ENCODE data around the gene LRRC46.

The LRRC46 gene

DNA sequence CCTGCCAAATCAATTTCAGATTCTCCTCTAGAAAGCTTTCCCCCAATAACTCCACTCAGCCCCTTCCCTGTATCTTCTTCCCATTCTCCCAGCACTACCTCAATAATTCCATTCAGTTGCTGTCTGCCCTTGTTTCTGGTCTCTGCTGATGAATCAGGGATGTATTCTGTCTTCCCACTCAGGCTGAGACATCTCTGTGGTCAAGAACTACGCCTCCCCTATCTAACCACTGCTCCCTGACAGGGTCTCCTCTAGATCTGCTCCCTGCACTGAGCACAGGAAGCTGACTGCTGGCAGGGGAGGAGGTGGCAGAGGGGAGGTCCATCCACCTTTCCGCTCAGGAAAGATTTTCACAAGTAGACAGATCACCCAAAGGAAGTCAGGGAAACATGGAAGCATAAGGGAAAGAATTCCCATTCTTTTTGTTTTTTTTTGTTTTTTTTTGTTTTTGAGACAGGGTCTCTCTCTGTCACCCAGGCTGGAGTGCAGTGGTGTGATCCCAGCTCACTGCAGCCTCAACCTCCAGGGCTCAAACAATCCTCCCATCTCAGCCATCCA is 47.6 kb downstream of the LRRC46 start:
- no peak for DNase-seq

DNA sequence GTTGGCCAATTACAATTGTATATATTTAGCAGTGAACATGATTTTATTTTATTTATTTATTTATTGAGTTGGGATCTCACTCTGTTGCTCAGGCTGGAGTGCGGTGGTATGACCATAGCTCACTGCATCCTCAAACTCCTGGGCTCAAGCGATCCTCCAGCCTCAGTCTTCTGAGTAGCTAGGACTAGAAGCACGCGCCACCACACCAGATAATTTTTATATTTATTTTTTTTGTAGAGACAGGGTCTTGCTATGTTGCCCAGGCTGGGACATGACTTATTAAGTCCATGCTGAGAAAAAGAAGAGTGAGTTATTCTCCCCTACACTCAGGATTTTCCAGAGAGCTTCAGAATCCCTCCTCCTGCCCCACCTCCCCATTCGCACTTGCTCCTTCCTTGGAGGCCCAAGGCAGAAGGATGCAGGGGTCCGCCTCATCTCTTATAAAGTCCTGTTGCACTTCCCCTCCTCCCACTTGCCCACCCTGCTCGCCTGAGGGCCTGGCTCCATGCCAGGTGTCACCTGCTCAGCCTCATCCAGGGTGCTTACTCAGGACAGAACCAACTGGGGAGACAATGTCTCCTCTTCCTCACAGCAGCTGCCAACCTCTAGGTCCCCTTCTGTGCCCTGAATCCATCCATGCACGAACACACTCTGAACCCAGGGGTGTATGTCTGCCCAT is 48.4 kb downstream of the LRRC46 start:
- DNase-seq, result no peak

DNA sequence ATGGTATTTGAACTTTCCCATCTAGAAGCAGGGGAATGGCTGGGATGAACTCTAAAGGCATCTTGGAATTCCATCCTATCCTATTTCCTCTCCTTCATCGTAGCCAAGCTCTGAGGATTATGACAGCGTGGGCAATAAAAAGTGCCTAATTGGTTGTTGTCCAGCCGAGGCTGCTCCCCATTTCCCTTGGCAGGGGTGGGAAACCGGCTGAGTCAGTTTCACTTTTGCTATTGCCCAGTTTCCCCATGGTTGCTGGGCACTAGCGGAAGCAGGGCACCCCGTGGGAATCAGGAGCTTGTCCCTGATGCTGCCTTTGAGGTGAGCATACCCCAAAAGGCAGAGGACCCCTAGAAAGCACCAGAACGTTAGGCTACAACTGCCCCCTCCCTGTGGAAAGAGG is 50.8 kb downstream of the LRRC46 start:
- no peak for DNase-seq

DNA sequence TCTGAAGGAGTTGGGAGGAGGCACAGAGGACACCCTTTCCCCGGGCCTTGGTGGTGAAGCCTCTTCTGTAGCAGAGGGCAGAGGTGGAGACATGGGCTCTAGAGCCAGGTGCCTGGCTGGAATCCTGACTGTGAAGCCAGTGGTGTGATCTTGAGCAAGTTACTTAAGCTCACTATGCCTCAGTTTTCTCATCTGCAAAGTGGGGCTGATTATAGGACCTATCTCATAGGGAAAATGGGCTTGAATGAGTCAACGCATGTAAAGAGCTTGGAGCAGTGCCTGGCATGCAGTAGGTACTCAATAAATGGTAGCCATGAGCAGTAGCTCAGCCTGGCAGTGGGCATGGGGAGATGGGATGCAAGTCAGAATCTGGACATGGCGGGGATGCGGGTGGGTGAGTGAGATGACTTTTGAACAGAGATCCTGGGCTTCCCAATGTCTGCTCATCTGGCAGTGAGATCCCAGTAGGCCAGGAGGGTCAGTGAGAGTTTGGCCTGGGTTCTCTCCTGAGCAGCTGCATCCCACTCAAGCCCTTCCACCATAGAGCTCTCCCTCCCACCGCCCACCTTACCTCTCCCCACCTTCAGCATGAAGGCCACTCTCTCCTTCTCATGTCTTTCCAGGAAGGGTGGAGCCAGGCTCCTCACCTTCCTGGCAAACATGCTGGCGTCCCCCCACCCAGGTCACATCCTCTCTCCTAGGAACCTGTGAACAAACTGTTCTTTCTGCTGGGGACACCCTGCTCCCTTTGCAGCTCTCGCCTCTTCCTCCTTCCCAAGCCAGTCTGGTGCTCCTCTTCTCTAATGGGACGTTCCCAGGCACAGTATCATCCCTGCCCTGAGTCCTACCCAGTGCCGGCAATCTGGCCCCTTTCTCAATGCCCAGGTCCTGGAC is 51.5 kb downstream of the LRRC46 start:
- no peak for DNase-seq

DNA sequence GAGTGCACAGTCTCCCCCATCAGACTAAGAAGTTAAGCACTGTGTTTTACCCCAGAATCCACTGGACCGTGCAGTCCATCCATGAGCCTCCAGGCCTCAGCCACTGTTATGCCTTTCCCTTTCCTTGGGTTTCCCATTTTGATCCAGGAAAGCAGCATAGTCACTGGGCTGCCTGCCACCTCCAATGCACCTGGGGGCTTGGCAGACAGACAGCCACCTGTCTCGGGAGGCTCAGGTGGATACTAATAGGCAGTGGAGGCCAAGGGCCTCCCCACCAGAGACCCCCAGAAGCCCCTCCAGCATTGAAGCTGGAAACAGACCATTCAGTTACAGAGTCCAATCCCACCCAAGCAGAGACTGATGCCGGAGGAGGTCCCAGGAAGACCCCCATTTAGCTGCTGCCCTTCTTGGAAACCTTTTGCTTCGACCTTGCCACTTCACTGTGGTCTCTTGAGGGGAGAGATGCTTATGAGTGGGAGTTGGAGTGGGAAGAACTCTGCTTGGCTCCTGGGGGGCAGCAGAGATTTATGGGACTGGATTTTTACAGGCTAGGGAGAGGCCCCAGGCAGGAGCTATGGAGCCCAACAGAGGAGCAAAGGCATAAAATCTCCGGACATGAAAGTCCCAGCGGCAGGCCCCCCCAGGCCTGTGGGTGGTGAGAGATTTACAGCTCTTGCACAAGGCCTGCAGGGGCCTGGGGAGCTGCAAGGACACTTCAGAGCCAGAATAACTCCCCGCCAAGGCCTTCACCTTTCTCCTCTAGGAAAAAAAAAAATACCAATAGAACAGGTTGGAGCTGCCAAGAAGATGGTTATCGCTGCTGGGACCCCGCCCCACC is 52.3 kb downstream of the LRRC46 start:
- no peak for DNase-seq

DNA sequence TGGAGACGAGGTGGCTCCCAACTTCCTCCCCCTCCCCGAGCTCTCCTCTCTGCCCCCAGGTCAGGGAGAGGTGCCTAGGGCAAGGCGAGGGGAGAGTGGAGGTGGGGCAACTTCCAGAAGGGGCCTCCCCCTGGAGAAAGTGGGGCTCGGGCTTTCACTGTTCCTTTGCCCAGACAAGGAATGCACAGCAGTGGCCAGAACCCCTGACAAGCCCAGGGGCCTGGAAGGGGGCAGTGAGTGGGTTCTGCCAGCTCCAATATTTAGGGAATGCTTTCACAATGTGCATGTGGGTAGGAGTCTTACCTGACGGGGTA is 52.9 kb downstream of the LRRC46 start:
- DNase-seq, result no peak

DNA sequence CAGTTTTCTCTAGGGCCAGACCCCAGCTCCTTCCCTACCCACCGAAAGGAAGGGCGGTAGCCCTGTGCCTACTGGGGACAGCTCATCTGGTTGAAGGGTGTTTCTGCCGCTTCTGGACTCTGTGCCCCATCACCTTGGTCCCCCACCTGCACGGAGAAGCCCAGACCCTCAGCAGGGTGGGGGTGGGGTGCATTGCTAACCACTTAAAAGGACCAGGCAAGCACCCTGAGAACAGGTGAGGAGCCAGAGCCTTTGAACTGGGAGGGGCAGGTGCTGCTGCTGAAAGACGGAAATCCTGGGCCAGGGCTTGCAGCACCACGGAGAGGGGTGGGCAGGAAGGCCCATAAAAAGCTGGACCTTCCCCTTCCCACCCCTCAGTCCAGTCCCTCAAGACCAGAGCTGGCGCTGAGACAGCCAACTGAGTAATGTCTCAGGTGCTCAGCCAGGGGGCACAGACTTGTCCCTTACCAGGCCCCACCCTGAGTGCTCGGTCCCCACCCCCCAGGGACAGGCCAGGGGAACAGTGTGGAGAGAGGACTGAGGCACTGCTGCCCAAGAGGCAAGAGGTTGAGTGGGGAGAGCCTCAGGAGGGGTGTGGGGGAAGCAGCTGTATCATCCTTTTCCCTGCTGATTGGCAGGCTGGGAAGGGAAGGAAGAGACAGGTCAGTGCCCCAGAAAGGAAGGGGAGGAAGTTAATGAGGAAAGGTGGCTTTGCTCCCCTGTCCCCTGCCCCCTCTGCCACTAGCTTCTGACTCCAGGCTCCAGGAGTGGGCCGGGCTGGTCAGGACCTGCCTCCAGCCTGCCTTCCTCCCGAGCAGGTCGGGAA is 53.6 kb downstream of the LRRC46 start:
- no peak for DNase-seq

Measured in NCI-H1092 treated with DMSO at 0.1 percent for 48 hours (cell line).